ENCODE data around the gene P3H1.
"Not testable (repeated sequence)": the region's sequence is repeated elsewhere in the genome, so short reads cannot be mapped to it uniquely, and the experiment has no call there.

The P3H1 gene

DNA sequence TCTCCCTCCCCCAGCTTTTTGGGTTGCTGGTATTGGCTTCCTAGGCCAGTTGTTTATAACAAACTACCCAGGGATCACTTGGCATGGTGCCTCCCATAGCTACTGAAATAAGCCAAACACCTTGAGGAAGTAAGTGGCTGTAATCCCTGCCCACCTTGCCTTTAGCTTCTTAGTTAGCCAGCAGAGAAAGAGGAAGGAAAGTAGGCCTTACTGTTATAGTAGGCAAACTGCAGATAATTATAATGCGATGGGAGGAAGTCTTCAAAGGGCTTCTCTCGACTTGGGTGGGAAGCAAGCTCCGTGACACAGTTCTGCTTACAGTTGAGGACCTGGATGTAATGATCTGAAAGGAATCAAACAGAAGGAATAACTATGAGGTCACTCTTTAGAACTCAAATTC is 8.2 kb downstream of the P3H1 start:
- Mint-ChIP-seq H3K27me3 (no peaks in the 10 kb centered on the region), H3K36me3 (ENCODE audit: low read depth) (peaks cover 60% of the 10 kb centered on the region), H3K9me3 (no peaks in the 10 kb centered on the region), H3K4me1 (ENCODE audit: low read depth) (peaks cover 2% of the 10 kb centered on the region), H3K27ac (no peak overlapping the region), H3K4me3 (no peak overlapping the region)

GRCh38 chr1:42757892-42758275 is 8.9 kb downstream of the P3H1 start:
- H3K36me3 Mint-ChIP-seq (ENCODE audit: low read depth), result peaks cover 65% of the 10 kb centered on the region
- H3K9me3 Mint-ChIP-seq, result no peaks in the 10 kb centered on the region
- H3K27ac Mint-ChIP-seq, result no peak overlapping the region
- H3K27me3 Mint-ChIP-seq, result no peaks in the 10 kb centered on the region
- H3K4me1 Mint-ChIP-seq (ENCODE audit: low read depth), result peaks cover 2% of the 10 kb centered on the region
- no peak overlapping the region for H3K4me3 Mint-ChIP-seq

DNA sequence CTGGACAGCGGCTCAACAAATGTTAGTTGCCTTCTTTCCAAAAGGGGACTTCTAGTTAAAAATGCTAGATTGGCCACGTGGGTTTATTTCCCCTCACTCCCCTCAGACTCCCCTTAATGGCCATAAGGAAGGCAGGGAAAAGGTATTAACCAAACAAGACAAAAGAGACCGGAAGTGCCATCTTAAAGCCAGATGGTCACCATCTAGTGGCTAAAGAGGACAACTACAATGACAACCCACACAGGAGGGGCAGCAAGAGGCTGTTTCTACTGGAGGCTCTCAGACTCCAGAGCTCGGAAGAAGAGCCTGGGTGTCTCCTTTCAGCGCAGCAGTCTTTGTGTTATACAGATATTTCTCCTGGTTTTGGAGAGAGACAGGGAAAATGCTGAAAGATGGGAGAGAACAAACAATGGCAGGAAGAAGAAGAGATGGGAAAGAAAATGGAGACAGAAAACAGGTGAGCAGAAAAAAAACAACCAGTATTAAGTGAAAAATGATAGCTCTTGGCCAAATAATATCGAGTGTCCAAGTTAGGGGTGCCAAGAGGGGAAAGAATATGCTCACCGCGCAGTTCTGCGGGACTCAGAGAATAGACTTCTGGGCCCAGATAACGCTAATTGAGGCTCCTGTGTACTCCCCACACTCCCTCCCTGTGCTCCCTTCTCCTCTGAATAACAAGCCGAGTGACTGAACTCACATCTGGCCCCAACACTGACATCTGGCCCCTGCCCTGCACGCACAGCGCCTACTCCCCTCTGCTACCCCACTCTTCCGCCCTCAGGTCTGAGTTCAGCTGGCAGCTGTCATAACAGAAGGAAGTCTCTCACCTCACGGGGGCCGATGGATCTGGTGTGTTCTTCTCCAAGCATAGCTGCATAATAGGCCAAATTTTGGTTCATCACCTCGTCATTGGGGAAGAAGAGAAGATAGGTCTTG is 9.6 kb downstream of the P3H1 start:
- Mint-ChIP-seq H3K4me1 (ENCODE audit: low read depth) (peaks cover 2% of the 10 kb centered on the region), H3K4me3 (no peak overlapping the region), H3K36me3 (ENCODE audit: low read depth) (peaks cover 68% of the 10 kb centered on the region), H3K9me3 (no peaks in the 10 kb centered on the region), H3K27ac (no peak overlapping the region), H3K27me3 (no peaks in the 10 kb centered on the region)

GRCh38 chr1:42753070-42753469 is 13.8 kb downstream of the P3H1 start:
- H3K4me1 Mint-ChIP-seq (ENCODE audit: low read depth), result peaks cover 2% of the 10 kb centered on the region
- no peaks in the 10 kb centered on the region for H3K27me3 Mint-ChIP-seq
- H3K9me3 Mint-ChIP-seq, result peaks cover 5% of the 10 kb centered on the region
- no peak overlapping the region for H3K4me3 Mint-ChIP-seq
- peaks cover 81% of the 10 kb centered on the region for H3K36me3 Mint-ChIP-seq (ENCODE audit: low read depth)
- H3K27ac Mint-ChIP-seq, result no peak overlapping the region

GRCh38 chr1:42752284-42752683 is 14.5 kb downstream of the P3H1 start:
- Mint-ChIP-seq H3K27me3 (no peaks in the 10 kb centered on the region), H3K36me3 (ENCODE audit: low read depth) (peaks cover 76% of the 10 kb centered on the region), H3K9me3 (peaks cover 5% of the 10 kb centered on the region), H3K4me1 (ENCODE audit: low read depth) (peaks cover 2% of the 10 kb centered on the region), H3K27ac (no peak overlapping the region), H3K4me3 (no peak overlapping the region)

DNA sequence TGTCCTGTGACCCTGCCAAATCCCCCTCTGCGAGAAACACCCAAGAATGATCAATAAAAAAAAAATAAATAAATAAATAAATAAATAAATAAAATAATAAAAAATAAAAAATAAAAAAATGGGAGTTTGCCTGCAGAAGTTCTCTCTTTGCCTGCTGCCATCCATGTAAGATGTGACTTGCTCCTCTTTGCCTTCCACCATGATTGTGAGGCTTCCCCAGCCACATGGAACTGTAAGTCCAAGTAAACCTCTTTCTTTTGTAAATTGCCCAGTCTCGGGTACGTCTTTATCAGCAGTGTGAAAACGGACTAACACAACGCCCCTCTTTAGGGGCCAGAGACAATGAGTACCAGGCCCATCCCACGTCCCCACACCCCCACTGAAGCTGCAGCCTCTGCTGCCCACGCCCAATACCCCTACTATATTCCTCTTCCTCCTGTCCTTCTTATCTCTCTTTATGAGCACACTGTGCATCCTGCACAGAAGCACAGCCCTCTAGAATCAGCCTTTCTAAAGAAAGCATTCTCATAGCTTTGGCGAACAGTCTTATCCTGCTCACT is 15.2 kb downstream of the P3H1 start:
- not testable (repeated sequence) for H3K9me3 Mint-ChIP-seq; H3K4me1 Mint-ChIP-seq (ENCODE audit: low read depth); H3K4me3 Mint-ChIP-seq; H3K27ac Mint-ChIP-seq; H3K27me3 Mint-ChIP-seq
- H3K36me3 Mint-ChIP-seq (ENCODE audit: low read depth), result peaks cover 69% of the 10 kb centered on the region

DNA sequence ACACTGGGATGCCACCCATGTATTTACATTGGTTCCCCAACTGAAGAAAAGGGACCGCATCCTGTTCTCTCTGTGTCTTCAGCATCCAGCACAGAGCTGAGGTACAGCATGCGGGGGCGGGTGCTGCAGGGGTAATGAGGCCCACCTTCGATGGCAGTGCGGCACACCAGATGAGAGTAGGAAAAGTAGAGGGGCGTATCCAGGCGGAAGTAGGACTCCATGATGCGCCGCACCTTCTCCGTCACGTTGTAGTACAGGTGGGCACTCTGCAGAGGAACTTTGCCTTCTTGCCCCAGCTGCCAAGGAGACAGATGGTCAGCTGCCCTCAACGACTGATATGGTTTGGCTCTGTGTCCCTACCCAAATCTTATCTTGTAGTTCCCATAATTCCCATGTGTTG is 16.8 kb downstream of the P3H1 start:
- no peaks in the 10 kb centered on the region for H3K4me1 Mint-ChIP-seq (ENCODE audit: low read depth)
- H3K27me3 Mint-ChIP-seq, result no peaks in the 10 kb centered on the region
- peaks cover 5% of the 10 kb centered on the region for H3K9me3 Mint-ChIP-seq
- no peak overlapping the region for H3K4me3 Mint-ChIP-seq
- H3K27ac Mint-ChIP-seq, result no peak overlapping the region
- peaks cover 54% of the 10 kb centered on the region for H3K36me3 Mint-ChIP-seq (ENCODE audit: low read depth)

DNA sequence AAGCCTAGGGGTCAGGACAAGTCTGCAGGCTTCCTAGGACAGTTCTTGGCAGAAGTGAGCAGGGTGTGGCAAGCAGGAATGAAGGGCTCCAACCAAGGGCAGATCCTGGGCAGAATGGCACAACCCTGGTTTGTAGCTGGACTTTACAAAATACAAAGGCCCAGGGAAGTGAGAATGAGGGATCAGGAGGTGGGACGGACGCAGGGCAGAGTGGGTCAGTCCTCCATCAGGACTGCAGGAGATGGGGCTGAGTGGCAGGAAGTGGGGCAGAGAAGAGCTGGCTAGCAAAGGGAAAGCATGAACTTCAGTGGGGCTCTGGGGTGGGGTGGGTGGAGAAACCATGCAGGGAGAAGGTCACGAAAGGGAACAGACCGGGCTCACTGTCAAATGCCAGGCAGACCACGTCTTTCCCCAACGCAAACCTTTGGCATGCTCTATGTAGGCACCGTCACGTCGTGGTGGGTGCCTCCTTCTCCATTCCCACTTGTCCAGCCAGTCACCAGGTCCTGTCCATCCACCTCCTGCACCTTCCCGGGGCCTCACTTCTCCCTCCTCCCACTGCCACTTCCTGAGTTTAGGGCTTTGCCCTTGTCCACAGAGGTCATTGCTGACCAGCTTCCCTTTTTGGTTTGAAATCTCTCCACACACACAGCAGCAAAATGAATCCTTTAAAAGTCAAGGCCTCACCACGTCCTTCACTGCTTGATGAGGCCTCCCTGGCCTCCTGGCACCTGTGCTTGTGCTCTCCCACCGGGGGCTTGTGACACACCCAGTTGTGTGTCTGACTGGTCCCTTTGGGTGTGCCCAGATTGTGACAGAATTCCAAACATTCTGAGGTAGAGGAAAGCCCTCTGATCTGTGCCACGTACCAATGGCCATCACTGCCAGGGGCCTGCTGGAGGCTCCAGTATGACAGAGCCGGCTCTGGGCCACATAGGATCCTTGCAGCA is 18.1 kb downstream of the P3H1 start:
- H3K36me3 Mint-ChIP-seq (ENCODE audit: low read depth), result peaks cover 44% of the 10 kb centered on the region
- H3K27ac Mint-ChIP-seq, result no peak overlapping the region
- no peak overlapping the region for H3K4me3 Mint-ChIP-seq
- no peaks in the 10 kb centered on the region for H3K27me3 Mint-ChIP-seq
- H3K4me1 Mint-ChIP-seq (ENCODE audit: low read depth), result no peaks in the 10 kb centered on the region
- H3K9me3 Mint-ChIP-seq, result peaks cover 5% of the 10 kb centered on the region

DNA sequence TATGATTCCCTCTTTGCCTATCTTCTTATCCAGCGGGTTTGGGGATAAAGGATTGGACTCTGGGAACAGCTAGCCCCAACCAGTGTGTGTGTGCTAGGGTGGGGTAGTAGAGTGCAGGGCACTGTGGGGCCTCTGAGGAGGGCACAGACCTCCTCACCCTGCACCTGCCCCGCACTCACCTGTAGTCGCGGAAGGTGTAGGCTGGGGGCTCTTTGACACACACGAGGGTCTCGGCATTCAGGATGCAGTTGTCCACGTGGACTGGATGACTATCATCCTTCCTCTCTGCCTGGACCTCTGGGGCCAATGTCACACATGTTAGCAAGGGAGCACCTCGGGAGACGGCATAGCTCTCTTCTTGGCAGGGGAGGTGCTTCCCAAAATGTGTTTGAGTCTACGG is 18.8 kb downstream of the P3H1 start:
- Mint-ChIP-seq H3K4me3 (no peak overlapping the region), H3K27ac (no peak overlapping the region), H3K4me1 (ENCODE audit: low read depth) (no peaks in the 10 kb centered on the region), H3K27me3 (no peaks in the 10 kb centered on the region), H3K36me3 (ENCODE audit: low read depth) (peaks cover 40% of the 10 kb centered on the region), H3K9me3 (peaks cover 5% of the 10 kb centered on the region)

DNA sequence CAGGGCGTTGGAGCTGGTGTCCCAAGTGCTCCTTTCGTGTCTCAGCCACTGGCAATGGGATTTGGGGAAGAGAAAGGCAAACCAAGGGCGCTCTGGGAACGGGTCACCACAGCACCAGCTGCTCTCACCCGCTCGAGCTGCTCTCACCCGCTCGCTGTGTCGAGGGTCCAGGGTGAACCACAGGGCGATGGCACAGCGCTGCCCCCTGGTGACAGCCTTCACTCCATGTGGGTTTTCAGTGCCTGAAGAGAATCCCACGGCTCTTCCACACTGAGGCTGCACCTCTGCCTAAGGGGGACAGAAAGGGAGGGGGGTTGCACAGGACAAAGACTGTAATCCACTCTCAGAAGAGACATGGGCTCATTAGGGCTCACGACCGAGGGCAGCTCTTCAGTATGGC is 19.7 kb downstream of the P3H1 start:
- Mint-ChIP-seq H3K27me3 (no peaks in the 10 kb centered on the region), H3K4me1 (ENCODE audit: low read depth) (no peaks in the 10 kb centered on the region), H3K27ac (no peak overlapping the region), H3K4me3 (no peak overlapping the region), H3K36me3 (ENCODE audit: low read depth) (peaks cover 31% of the 10 kb centered on the region), H3K9me3 (peaks cover 5% of the 10 kb centered on the region)

DNA sequence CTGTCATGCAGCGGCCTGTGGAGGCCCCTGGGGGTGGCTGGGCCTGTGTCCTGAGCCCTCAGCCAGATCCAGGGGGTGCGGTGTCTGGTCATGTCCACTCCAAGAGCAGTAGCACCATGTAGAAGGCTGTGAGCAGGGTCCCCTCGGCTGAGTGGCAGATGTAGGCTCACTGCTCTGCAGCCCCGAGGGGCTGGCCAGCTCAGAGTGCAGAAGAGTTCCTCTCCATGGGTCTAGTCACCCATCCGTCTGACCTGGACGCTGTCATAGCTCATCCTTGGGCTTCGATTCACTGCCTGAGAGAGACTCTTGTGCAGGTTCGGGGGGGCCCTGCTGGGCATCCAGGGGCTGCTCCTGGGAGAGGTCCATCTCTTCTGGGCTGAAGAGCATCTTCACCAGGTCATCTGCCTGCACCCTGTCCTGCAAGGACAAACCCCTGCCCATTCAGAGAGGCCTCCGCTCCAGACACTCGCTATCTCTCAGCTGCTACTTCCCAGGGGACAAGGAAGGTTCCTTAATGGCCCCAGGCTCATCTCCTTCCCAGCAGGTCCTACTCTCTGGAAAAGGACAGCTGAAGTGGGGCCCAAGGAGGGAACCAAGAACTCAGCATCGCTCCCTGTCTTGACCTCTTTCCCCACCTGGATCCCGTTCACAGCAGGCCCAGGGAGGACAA is 20.3 kb downstream of the P3H1 start:
- Mint-ChIP-seq H3K4me1 (ENCODE audit: low read depth) (no peaks in the 10 kb centered on the region), H3K27ac (no peak overlapping the region), H3K9me3 (peaks cover 1% of the 10 kb centered on the region), H3K27me3 (no peaks in the 10 kb centered on the region), H3K36me3 (ENCODE audit: low read depth) (peaks cover 25% of the 10 kb centered on the region), H3K4me3 (no peak overlapping the region)

GRCh38 chr1:42745851-42746250 is 21.0 kb downstream of the P3H1 start:
- Mint-ChIP-seq H3K4me3 (no peak overlapping the region), H3K4me1 (ENCODE audit: low read depth) (no peaks in the 10 kb centered on the region), H3K27ac (no peak overlapping the region), H3K9me3 (no peaks in the 10 kb centered on the region), H3K27me3 (no peaks in the 10 kb centered on the region), H3K36me3 (ENCODE audit: low read depth) (peaks cover 23% of the 10 kb centered on the region)

DNA sequence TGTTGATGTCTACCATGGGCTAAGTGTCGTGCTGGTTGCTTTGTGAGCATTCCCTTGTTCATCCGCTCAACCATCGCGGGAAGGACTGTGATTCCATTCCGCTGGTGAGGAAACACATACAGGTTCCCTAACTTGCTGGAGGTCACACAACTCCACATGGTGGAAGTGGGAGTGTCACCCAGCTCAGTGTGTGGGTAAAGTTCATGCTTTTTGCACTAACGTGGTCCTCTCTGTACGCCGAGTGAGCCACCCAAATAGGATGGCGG is 22.7 kb downstream of the P3H1 start:
- H3K27me3 Mint-ChIP-seq, result no peaks in the 10 kb centered on the region
- H3K4me1 Mint-ChIP-seq (ENCODE audit: low read depth), result no peaks in the 10 kb centered on the region
- no peak overlapping the region for H3K27ac Mint-ChIP-seq
- no peaks in the 10 kb centered on the region for H3K9me3 Mint-ChIP-seq
- H3K4me3 Mint-ChIP-seq, result no peak overlapping the region
- H3K36me3 Mint-ChIP-seq (ENCODE audit: low read depth), result peaks cover 12% of the 10 kb centered on the region

DNA sequence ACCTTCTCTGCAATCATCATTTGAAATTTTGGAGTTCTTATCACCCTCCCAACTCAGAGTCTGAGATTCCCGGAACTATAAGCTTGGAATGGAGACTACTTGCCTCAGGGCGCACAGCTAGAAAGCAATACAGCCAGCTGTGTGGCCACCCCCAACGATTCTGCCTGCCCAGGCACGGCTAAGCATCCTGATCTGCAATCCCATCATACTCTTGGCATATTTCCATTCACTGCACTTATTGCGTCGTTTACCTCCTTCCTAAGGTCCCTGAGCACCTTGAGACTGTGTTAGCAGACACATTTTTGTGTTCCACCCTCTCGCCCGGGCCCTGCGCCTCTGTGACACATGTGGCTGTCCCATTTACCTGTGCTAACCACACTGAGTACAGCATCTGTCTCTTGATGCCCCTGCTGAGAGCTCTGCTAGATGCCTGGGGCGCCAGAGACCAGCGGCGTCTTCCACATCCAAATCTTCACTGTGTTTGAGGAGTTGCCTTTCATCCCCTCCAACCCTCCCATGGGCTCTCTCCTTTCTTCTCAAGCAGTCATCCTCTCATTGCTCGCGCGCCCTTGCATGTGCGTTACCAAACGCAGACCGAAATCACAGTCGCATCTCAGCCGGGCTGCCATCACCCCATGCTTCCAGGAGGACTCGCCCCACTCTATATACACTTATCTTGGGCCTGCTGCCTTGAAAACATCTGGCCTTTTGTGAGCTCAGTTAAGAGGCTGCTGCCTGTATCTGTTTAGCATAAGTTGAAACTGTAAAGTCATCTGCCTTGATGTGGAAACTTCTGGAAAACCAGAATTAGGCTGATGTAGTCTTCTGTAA is 23.3 kb downstream of the P3H1 start:
- no peak overlapping the region for H3K27ac Mint-ChIP-seq
- H3K4me3 Mint-ChIP-seq, result no peak overlapping the region
- no peaks in the 10 kb centered on the region for H3K4me1 Mint-ChIP-seq (ENCODE audit: low read depth)
- H3K27me3 Mint-ChIP-seq, result no peaks in the 10 kb centered on the region
- peaks cover 6% of the 10 kb centered on the region for H3K36me3 Mint-ChIP-seq (ENCODE audit: low read depth)
- no peaks in the 10 kb centered on the region for H3K9me3 Mint-ChIP-seq

All from stimulated activated naive CD8-positive, alpha-beta T cell treated with anti-CD3 and anti-CD28 coated beads, Interleukin-15, Interleukin-2, amounts not matched to agents 100 ng/mL and 50 ng/mL, for 24 hours (primary cell).